Measurements from ENCODE around the gene STAT4. TPM values are rescaled to one million over a fixed set of nuclear protein-coding genes. Genes with fewer than 3 reads are reported as not detected.

Gene STAT4
- total and polyA plus RNA-seq, 11 donors, result 0.32 to 21.5 (median 1.9) TPM

- H3K36me3 ChIP-seq, result no peaks in the 10 kb centered on the region
- no peak for DNase-seq
- TF ChIP-seq POLR2A (IDR thresholded peaks at IDR 0.05) (no peak), CTCF (IDR thresholded peaks at IDR 0.05) (no peak)
- H3K27ac ChIP-seq, result no peak overlapping the region
- intact Hi-C loops (cut with DNase I), result no loop called here
- H3K27me3 ChIP-seq, result no peaks in the 10 kb centered on the region
- no peak for ATAC-seq
- no peak overlapping the region for H3K4me3 ChIP-seq
- peaks cover 0 to 9% (median 0%) of the 10 kb centered on the region in 12 donors for H3K9me3 ChIP-seq
- H3K4me1 ChIP-seq, result peaks cover 0 to 20% (median 0%) of the 10 kb centered on the region in 12 donors
- WGBS, 4 donors, result 90 to 96% (median 92%) methylated on average over 3 of the region's 3 CpGs
These were observed 46.3 kb upstream of the STAT4 start for GRCh38 chr2:191197096-191197495.

- ATAC-seq (no peak), DNase-seq (no peak)
- WGBS, 4 donors, result 67 to 85% (median 77%) methylated on average over 1 of the region's 1 CpG
- intact Hi-C loops (cut with DNase I), result no loop called here
- Histone ChIP-seq H3K36me3 (no peaks in the 10 kb centered on the region), H3K27me3 (no peaks in the 10 kb centered on the region), H3K27ac (no peak overlapping the region), H3K4me1 (peaks cover 0 to 16% (median 0%) of the 10 kb centered on the region in 12 donors), H3K9me3 (peaks cover 0 to 10% (median 0%) of the 10 kb centered on the region in 12 donors), H3K4me3 (no peak overlapping the region)
- no peak for TF ChIP-seq POLR2A (IDR thresholded peaks at IDR 0.05)
- no peak for TF ChIP-seq CTCF (IDR thresholded peaks at IDR 0.05)
These were observed 44.2 kb upstream of the STAT4 start for GRCh38 chr2:191195021-191195420.

GRCh38 chr2:191190861-191191552, 40.2 kb upstream of the STAT4 start:
- intact Hi-C loops (cut with DNase I), result no loop called here
- ATAC-seq (no peak), DNase-seq (no peak)
- Histone ChIP-seq H3K4me1 (peaks cover 0 to 23% (median 0%) of the 10 kb centered on the region in 12 donors), H3K9me3 (peaks cover 0 to 7% (median 0%) of the 10 kb centered on the region in 12 donors), H3K36me3 (no peaks in the 10 kb centered on the region), H3K4me3 (no peak overlapping the region), H3K27ac (no peak overlapping the region), H3K27me3 (no peaks in the 10 kb centered on the region)
- WGBS, 4 donors, result 93 to 98% (median 94%) methylated on average over 5 of the region's 5 CpGs
- TF ChIP-seq POLR2A (IDR thresholded peaks at IDR 0.05) (no peak), CTCF (IDR thresholded peaks at IDR 0.05) (no peak)

GRCh38 chr2:191190435-191190834, 39.6 kb upstream of the STAT4 start:
- intact Hi-C loops (cut with DNase I), result no loop called here
- no peak for TF ChIP-seq CTCF (IDR thresholded peaks at IDR 0.05)
- TF ChIP-seq POLR2A (IDR thresholded peaks at IDR 0.05), result no peak
- H3K9me3 ChIP-seq, result peaks cover 0 to 7% (median 0%) of the 10 kb centered on the region in 12 donors
- WGBS, 4 donors, result 94 to 99% (median 95%) methylated on average over 2 of the region's 2 CpGs
- DNase-seq (no peak), ATAC-seq (no peak)
- no peak overlapping the region for H3K4me3 ChIP-seq
- peaks cover 0 to 23% (median 0%) of the 10 kb centered on the region in 12 donors for H3K4me1 ChIP-seq
- H3K36me3 ChIP-seq, result no peaks in the 10 kb centered on the region
- H3K27ac ChIP-seq, result no peak overlapping the region
- H3K27me3 ChIP-seq, result no peaks in the 10 kb centered on the region

Measured in heart left ventricle (tissue), 16 donors.